HG03039 (cell line): Measurements from ENCODE around the gene JAKMIP2.
"Not testable (repeated sequence)": the region's sequence is repeated elsewhere in the genome, so short reads cannot be mapped to it uniquely, and the experiment has no call there.

Experiments
- ATAC-seq: cut with Tn5 transposase; IDR thresholded peaks from one replicate; pipeline ENCODE4 v1.9.1; 2021; ENCODE audit warnings: mild to moderate bottlenecking, moderate library complexity; ENCODE audit not compliant: unreplicated experiment

Gene JAKMIP2

GRCh38 chr5:147617711-147618350, 164.7 kb downstream of the JAKMIP2 start:
- no peak for ATAC-seq

DNA sequence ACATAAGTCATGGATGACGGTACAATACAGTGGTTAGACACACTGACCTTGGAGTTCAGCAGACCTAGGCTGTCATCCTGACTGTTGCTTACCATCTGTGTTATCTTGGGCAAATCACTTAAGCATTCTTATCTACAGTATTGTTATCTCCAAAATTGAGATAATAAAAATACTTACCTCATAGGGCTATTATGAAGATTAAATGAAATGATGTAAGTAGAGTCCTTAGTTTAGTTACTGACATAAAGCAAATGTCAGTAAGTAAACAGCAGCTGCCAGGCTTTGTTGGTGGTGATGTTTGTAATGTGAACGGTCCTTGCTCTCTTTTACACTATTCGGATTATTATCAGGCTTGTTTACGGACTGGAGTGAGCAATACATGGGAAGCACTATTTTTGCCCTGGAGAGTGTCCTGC, 165.3 kb downstream of the JAKMIP2 start:
- no peak for ATAC-seq

- ATAC-seq: no peak
Observed at GRCh38 chr5:147616421-147616820, 166.1 kb downstream of the JAKMIP2 start.

DNA sequence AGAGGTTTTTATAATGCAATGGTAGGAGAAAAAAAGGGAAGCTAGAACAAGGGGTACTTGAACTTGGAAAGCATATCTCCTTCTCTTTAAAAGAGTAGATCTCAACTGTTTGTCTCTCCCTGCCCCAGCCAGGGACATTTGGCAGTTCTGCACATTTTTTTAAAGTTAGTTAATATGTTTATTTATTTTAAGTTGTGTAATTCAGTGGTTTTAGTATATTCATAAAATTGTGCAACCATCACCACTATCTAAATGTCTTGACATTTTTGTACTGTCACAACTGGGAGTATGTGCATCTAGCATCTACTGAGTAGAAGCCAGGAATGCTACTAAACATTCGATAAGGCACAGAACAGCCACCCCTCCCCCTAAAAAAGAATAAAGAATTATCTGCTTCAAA, 169.2 kb downstream of the JAKMIP2 start:
- no peak for ATAC-seq

DNA sequence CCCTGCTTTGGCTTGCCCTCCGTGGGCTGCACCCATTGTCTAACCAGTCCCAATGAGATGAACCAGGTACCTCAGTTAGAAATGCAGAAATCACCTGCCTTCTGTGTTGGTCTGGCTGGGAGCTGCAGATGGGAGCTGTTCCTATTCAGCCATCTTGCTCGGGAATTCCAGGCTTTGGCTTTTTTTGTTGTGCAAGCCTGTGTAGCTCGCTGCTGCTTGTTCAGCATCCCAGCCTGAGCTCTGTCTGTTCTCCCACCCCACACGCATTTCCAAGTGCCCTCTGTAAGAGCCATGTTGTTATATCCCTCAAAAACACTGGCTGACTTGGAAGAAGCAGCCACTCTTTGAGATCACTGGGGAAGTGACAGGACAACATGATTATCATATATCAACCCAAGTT, 171.0 kb downstream of the JAKMIP2 start:
- no peak for ATAC-seq

DNA sequence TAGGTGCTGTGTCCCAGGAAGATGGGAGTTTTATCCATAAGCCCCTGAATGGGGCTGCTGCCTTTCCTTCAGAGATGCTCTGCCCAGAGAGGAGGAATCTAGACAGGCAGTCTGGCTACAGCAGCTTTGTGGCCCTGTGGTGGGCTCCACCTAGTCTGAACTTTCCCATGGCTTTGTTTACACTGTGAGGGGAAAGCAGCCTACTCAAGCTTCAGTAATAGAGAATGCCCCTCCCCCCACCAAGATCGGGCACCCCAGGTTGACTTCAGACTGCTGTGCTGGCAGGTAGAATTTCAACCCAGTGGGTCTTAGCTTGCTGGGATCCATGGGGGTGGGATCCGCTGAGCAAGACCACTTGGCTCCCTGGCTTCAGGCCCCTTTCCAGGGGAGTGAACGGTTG, 171.7 kb downstream of the JAKMIP2 start:
- ATAC-seq: no peak

DNA sequence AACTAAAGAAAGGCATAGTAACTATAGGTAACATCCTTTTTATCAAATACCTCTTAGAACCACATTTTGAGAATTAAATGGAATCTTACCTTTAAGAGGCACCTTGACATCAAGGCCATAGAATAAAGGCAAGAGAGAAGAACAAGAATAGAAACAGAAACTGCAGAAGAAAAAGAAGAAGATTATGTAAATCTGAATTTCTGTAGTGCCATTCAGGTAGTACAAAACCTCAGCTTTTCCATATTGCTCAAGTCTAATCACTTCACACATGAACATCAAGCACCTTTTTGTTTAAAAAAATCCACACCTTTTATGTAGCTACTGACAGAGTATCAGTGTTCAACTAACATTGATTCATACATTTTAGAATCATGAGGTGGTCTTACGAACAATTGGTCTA, 180.9 kb downstream of the JAKMIP2 start:
- no peak for ATAC-seq

- no peak for ATAC-seq
Observed at GRCh38 chr5:147591120-147591519, 191.4 kb downstream of the JAKMIP2 start.

GRCh38 chr5:147590096-147590495, 192.4 kb downstream of the JAKMIP2 start:
- no peak for ATAC-seq

- no peak for ATAC-seq
Observed at GRCh38 chr5:147586832-147587231, 195.7 kb downstream of the JAKMIP2 start.

DNA sequence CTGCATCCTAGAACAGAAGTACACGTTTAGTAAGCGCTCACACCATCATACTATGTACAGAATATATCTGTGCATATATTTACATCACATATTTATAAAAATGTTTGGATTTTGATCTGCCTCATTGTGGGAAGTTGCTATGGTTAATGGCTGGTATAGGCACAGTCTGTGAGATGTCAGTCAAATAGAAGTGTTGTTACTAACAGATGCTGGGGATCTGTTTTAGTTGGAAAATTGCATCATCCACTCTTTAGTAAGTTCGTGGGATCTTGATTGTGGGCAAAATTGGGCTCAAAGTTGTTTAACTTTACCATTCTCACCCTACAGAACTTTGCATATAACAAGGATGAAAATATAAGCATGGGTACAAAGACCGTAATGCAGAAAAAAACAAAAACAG, 196.3 kb downstream of the JAKMIP2 start:
- no peak for ATAC-seq

GRCh38 chr5:147582272-147582671, 200.3 kb downstream of the JAKMIP2 start:
- ATAC-seq: not testable (repeated sequence)

GRCh38 chr5:147580418-147580817, 202.1 kb downstream of the JAKMIP2 start:
- not testable (repeated sequence) for ATAC-seq

GRCh38 chr5:147578228-147579024, 204.1 kb downstream of the JAKMIP2 start:
- no peak for ATAC-seq

GRCh38 chr5:147576646-147577535, 205.6 kb downstream of the JAKMIP2 start:
- ATAC-seq: peak; percentile 54

DNA sequence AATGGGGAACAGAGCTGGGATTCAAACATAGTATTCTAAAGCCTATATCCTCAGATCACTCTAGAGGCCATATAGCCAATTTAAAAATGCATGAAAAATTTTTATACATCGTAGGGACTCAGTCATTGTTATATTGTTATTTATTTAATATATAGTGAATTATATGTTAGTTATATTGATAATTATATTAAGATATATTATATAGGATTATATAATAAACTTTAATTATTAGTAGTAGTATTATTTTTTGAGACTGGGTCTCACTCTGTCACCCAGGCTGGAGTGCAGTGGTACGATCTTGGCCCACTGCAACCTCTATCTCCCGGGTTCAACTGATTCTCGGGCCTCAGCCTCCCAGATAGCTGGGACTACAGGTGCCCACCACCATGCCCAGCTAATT, 206.9 kb downstream of the JAKMIP2 start:
- no peak for ATAC-seq

GRCh38 chr5:147573211-147573610, 209.3 kb downstream of the JAKMIP2 start:
- ATAC-seq: no peak

- ATAC-seq: no peak
Observed at GRCh38 chr5:147568710-147569406, 213.7 kb downstream of the JAKMIP2 start.

- no peak for ATAC-seq
Observed at GRCh38 chr5:147567917-147568598, 214.5 kb downstream of the JAKMIP2 start.

- no peak for ATAC-seq
Observed at GRCh38 chr5:147565524-147565923, 217.0 kb downstream of the JAKMIP2 start.
